ENCODE data around the gene ITPRIPL2.

The ITPRIPL2 gene

DNA sequence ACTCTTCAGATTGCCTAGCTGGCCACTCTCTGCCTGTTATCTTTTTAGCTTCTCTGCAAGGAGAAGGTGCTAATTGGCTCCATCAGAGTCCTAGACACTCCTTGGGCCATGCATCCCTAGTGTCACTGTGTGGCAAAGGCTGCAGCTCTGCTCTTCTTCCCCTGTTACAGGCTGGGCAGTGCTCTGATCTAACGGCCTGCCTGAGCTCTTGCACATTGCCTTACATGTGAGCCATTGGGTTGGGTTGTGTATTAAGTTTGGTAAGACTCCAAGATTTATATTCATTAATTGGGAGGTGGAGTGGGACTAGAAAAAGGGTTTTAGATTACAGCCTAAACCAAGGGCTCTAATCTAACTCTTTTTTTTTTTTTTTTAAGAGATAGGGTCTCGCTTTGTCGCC is 31.2 kb downstream of the ITPRIPL2 start:
- DNase-seq: no peak

- no peak for DNase-seq
Measured at GRCh38 chr16:19147126-19147525, 33.4 kb downstream of the ITPRIPL2 start.

DNA sequence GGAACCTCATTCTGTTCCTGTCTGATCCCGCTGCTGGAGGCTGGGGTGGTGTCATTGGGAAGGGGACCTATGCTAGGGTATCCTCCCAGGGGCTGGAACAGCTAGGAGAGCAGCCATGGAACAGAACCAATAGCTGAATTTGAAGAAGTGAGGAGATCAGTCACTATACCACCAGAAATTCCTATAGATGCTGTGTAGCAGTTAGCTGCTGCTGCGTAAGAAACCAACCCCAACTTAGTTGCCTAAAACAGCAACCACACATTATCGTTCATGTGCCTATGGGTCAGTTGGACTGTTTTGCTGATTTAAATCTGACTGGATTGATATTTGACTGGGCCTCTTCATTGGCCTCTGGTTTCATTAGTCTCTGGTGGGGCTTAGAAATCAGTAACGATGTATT is 33.9 kb downstream of the ITPRIPL2 start:
- DNase-seq: no peak

GRCh38 chr16:19148189-19148588 is 34.4 kb downstream of the ITPRIPL2 start:
- DNase-seq: no peak

DNA sequence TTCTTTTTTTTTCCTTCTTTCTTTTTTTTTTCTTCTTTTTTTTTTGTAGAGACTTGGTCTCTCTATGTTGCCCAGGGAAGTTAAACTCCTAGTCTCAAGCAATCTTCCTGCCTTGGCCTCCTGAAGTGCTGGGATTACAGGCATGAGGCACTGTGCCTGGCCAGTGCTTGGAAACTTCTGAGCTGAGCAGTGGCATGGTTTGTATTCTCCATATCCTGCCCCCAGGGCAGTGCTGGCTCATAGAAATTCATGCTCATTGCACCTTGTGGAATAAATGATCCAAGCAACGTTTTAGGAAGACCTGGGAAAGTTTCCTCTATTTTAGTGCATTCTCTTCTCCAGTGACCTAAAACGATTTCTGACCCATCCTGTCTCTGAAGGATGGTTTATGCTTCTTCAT is 37.5 kb downstream of the ITPRIPL2 start:
- DNase-seq: no peak

GRCh38 chr16:19152042-19152441 is 38.3 kb downstream of the ITPRIPL2 start:
- DNase-seq: no peak

DNA sequence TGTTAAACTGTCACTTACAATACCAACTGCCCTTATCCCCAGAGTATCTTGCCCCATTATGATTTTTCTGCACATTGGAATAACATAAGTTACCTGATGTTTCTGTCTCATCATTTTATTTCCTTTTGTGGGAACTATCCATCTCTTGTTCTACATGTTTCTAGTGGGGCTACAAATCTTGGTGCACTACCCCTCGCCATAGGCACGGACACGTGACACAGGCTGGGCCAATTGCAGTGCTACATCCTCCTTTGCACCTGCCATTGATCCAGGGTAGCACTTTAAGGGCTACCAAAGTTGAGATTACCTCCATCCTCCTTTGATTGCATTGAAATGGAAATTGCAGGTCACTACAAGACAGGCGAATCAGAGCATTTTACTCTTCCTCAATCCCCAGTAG is 40.1 kb downstream of the ITPRIPL2 start:
- no peak for DNase-seq

DNA sequence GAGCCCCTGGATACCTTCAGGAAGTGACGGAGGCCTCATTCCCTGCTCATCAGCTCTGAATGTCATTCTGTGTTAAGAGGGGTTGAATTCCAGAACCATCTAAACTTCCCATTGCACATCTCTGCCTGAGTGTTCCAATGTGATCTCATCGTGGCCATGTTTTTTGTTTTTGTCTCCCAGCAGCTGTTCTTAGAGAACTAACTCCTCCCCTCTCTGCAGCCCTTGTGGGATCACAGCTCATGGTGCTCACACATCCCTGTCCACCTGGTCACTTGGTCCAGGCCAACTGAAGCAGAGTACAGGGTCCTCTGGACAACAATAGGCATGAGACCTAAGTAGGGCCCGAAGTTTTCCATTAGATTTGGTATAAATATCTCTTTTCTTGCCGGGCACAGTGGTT is 48.3 kb downstream of the ITPRIPL2 start:
- DNase-seq: no peak

DNA sequence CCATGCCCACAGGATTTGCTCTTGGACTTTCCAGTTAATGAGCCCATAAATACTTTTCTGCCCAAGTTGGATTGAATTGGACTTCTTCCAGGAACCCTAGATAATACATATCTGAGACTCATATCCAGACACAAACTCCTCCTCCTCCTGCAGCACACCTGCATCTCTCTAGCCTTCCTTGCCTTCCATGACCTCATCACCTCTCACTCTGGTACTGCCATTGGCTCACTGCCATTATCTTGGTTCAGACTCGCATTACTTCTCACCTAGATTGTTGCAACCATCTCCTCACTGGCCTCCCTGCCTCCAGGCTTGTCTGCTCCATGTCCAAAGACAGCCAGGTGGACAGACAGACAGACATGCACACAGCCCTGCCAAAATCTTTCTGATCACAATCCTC is 49.5 kb downstream of the ITPRIPL2 start:
- DNase-seq: no peak

DNA sequence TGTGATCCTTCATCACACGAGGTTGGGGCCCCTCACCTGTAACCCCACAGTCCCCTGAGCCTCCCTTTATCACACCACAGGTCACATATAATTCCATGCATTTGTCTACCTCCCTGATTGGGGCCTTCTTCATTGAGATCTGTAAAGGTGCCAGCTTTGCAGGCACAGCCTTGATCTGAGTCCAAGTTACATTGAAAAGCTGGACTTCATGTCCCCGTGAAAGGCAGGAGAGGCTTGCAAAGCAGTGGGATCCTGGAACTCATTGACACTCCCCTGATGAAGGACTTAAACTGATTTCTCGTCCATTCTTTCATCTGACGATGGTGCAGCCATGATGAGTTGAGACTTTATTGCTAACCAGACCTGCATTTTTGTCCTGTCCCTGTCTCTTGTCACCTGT is 50.5 kb downstream of the ITPRIPL2 start:
- DNase-seq: no peak

DNA sequence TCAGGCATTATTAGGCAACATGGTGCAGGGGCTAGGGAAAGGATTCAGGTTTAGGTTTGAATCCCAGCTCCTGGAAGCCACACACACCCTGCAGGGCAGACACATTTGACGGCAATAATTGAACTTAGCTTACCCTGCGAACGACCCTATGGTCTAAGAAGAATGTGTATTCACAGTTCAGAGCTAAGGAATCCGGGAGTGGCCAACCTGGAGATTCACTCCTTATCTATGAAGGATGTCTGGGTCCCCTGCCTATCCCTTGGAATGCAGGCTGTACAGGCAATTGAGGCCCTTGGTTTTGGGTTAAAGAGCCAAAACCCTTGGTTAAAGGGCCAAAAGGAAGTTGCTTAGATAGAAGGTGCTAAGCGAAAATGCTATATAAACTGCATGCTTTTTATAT is 51.3 kb downstream of the ITPRIPL2 start:
- no peak for DNase-seq

GRCh38 chr16:19166500-19166899 is 52.7 kb downstream of the ITPRIPL2 start:
- DNase-seq: no peak

DNA sequence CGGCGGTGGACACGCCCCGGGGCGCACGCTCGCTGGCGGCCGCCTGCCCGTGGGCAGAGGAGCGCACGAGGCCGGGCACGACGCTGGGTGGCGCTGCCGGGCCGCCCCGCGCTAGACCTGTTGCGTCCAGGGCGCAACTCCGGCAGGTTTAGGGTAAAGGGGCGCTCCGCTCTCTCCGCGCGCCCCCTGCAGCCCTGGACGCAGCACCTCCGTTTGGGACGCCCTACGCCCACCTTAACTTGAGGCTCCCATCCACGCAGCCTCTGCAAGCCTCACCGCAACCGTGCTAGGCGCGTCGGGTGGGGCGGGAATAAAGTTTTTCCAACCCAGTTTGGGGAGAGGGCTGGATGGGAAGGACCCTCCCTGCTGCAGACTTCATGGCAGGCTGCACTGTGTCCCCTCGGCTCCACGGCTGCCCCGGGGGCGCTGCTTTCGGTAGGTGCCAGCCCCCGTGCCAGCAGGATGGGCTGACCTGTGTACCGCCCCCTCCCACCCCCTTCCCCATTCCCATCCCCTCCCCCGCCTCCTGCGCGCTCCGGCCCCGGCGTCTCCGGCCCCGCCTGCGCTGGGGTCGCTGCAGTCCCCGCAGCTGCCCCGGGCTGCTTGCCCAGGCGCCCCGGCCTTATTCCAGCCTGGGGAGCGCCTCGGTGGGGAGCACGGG is 54.1 kb downstream of the ITPRIPL2 start, which contains the start of gene SYT17:
Gene SYT17, plus strand, starts transcription at position 531 of the 661 bp plus-strand sequence. CDS start 407 bp downstream, outside the sequence.
- peak; percentile 57 to 61 for DNase-seq

DNA sequence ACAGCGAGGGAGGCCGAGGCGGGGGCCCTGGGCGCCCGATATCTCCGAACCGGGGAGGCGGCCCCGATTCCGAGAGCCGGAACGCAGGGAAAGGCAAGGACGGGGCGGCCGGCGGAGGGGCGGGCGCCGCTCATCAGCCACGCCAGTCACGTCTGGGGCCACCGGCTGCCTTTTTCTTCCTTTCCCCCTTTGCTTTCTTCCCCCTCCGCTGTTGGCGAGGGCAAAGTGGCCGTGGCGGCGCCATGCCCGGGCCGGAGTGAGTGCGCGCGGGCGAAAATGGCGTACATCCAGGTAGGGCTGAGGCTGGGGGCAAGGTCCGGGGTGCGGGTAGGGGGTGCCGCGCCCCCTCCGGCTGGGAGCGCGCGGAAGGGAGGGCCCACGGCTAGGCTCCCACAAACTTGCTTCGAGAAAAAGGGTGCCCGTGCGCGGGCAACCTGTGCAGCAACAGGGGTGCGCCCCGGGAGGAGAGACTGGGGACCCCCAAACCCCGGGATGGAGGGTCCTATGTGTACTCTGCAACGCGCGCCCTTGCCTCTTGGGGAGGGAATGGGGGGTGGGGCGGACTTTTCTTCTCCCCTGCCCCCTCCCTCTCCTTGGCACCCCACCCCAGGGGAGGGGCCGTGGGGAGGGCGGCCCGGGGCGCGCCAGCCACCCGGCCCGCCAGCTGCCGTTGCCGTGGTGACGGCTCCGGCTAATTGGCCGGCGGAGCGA is 54.8 kb downstream of the ITPRIPL2 start:
- no peak for DNase-seq

DNA sequence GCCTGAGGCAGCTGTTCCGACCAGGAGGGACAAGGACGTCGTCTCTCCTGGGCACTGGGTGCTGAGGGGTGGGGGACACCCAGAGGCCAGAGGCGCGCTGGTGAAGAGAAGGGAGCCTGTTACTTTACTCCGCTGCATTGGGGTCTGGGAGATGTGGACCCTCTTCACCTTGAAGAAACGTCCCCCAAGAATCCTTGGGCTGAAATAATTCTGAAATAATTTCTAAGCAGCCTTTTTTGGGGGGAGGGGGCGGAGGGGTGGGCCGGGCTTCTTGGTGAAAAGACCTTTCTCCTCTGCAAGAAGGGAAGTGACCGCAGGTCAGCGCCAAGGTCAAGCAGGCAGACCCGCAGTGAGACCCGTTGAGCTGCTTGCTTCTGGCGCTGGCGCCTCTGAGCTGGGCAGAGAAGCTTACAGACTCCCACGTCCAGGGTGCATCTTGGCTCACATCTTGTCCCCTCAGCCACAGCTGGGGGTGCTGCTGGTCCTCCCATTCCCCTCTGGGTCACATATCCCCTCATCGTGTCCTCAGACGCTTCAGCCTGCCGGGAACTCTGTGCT is 55.4 kb downstream of the ITPRIPL2 start:
- DNase-seq: no peak

- no peak for DNase-seq
Measured at GRCh38 chr16:19170043-19170655, 56.4 kb downstream of the ITPRIPL2 start.
